GM12864 (cell line): Measurements from ENCODE around the gene KRT26.

Experiments used
- DNase-seq: peaks from one replicate; pipeline ENCODE4 v3.0.0-alpha.2; 2011; ENCODE audit warnings: low read depth
- H3K4me3 ChIP-seq: 2 replicates; pipeline ENCODE4 v1.5.1; 2011; ENCODE audit warnings: mild to moderate bottlenecking, low read depth, low read length, control low read depth
- TF ChIP-seq, protein P1 (sequence below): IDR thresholded peaks from 2 replicates; pipeline ENCODE4 v1.5.1; 2011; ENCODE audit warnings: low read depth, mild to moderate bottlenecking, moderate library complexity, low read length, control low read depth, inconsistent platforms; ENCODE audit errors: missing control alignments

KRT26 gene

GRCh38 chr17:40718930-40719329 lies 53.1 kb downstream of the KRT26 start:
- no peak overlapping the region for H3K4me3 ChIP-seq
- DNase-seq = no peak
- TF ChIP-seq, protein P1, sequence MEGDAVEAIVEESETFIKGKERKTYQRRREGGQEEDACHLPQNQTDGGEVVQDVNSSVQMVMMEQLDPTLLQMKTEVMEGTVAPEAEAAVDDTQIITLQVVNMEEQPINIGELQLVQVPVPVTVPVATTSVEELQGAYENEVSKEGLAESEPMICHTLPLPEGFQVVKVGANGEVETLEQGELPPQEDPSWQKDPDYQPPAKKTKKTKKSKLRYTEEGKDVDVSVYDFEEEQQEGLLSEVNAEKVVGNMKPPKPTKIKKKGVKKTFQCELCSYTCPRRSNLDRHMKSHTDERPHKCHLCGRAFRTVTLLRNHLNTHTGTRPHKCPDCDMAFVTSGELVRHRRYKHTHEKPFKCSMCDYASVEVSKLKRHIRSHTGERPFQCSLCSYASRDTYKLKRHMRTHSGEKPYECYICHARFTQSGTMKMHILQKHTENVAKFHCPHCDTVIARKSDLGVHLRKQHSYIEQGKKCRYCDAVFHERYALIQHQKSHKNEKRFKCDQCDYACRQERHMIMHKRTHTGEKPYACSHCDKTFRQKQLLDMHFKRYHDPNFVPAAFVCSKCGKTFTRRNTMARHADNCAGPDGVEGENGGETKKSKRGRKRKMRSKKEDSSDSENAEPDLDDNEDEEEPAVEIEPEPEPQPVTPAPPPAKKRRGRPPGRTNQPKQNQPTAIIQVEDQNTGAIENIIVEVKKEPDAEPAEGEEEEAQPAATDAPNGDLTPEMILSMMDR = no peak

DNA sequence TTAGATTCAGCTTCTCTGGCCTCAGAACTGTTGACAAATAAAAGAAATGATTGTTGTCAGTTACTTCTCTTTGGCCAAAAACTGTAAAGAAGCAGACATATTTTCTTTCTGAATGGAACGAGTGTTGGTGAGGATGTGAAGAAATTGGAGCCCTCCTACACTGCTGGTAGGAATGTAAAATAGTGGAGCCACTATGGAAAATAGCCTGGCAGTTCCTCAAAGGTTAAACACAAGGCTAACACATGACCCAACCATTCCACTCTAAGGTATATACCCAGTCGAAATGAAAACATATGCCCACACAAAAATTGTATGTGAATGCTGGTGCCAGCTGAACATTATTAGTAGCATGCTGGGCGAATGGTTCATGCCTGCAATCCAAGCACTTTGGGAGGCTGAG lies 54.2 kb downstream of the KRT26 start:
- TF ChIP-seq, protein P1 = no peak
- H3K4me3 ChIP-seq = no peak overlapping the region
- DNase-seq = no peak
